Measurements from ENCODE around the gene OGN.

The OGN gene

DNA sequence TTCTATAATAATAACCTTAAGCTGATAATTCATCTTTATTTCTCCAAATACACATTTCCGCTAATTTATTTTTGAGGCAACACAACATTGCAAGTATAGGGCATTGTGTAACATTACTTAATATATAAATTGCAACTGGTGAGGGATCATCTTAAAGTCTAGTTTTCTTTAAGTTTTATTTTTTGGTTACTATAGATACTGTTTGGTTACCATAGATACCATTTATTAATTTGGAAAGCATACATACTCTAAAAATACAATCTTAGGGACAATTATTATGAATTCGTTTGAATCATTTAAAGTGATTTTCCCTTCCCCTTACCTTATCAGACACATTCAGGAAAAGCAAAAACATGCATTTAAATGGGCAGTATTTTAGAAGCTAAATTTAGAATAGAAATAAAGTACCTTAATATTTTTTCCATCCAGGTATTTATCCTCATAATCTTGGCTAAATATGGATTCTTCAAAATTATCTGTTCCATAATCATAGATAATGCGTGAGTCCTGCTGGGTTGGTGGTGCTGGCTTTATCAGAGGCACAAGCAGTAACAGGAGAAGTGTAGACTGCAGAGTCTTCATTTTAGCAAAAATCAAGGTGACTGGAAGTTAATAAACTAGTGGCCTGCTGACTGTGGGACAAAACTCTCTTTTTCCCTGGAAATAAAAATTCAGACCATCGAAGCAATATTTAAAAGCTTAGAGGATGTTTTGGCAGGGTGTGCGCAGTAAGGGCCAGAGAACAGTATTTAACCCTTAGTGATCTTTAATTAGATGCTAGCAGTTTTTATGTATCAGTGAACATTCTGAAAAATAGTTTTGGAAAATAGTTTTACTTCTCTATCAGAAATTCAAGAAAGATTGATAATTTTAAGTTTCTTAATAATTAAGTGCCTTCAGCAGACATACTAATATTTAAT, 1.3 kb downstream of the OGN start:
- DNase-seq: no peak

DNA sequence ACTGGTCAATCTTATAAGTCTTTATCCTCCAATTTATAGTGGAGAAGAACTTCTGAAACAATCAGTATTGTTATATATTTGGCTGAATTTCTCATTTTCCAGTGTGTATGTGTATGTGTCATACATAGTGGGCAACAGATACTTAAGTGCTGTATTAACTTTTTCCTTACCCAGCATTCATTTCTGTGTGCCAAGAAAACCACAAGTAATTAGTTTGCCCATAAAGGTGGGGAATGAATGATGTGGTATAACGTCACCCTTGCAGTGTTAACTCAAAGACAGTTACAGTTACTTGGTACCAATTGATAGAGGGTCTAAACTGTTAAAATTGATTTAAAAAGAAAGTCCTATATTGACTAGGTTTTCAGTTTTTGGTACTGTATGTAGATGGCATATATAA, 2.0 kb downstream of the OGN start:
- DNase-seq: no peak

DNA sequence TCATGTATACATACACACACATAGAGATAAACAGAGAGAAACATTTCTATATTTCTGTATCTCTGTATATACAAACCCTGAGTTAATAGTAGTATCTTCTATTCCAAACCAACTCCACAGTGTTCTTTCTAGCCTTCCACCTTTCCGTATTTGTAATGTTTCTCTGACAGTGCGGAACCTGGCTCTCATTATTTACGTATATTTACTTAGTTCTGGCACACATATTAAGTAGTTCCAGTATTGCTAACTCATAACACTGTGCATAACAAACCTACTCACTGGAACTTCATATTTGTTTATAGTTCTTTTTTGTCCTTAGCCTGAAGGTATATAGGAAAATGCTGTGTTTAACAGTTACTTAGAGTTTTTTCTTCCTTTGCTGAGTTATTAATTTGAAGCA, 6.5 kb downstream of the OGN start:
- no peak for DNase-seq

DNA sequence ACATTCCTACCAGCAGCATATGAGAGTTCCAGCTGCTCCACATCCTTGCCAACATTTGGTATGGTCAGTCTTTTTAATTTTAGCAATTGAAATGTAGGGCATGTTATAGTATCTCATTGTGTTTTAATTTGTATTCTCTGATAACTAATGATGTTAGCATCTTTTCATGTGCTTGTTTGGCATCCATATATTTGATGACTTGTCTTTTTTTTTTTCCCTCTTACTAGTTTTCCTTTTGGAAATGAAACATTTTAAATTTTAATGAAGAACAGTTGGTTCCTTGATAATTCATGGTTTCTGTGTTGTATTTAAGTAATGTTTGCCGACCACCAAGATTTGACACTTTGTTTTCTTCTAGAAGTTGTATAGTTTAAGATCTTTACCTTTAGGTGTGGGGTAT, 8.8 kb downstream of the OGN start:
- DNase-seq: no peak

DNA sequence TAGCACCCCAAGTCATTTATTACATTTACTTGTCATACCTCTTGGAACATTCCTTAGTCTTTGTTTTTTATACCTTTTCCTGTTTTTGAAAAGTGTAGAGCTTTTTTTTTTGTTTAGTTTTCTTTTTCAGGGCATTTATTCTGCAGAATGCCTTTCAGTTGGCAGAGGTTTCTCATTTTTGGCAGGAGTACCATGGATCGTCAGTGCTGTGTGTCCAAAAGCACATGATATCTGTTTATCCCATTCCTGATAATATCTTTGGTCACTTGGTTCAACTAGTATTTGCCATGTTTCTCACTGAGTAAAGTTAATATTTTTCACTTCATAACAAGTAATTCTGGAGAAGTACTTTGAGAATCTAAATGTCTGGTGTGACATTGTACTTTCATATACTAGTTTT, 10.7 kb downstream of the OGN start:
- DNase-seq: no peak

DNA sequence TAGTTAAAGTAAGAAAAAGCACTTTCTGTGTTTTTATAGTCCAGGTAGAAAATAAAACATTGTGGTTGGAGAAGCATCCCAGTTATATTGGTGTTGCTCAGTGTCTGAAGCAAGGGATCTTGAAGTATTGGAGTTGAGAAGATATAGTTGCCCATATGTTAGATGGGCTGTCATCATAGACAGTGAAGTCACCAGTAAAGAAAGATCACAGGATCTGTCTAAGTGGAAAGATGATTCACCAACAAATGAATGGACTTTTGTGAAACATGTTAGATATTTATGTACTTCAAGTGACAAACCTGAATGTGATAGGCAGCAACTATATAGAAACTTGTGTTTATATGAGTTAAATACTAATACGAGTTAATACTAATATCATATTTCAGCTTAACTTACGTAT, 11.7 kb downstream of the OGN start:
- no peak for DNase-seq

DNA sequence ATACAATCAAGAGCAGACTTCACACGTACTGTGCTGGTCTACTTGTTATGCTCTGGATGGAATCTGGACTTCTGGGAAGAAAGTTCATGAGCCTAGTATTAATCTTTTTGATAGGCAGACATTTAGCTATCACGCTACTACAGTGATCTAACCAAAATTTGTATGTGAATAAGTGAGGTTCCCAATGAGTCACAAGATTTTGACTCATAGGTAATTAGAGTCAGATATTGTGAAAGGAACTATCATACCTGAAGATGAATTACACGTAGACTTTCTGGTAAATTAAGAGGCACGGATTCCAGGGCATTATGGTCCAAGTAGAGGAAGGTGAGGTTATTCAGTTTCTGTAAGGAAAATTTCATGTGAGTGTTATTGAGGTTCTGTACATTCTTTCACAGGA, 18.4 kb downstream of the OGN start:
- no peak for DNase-seq

DNA sequence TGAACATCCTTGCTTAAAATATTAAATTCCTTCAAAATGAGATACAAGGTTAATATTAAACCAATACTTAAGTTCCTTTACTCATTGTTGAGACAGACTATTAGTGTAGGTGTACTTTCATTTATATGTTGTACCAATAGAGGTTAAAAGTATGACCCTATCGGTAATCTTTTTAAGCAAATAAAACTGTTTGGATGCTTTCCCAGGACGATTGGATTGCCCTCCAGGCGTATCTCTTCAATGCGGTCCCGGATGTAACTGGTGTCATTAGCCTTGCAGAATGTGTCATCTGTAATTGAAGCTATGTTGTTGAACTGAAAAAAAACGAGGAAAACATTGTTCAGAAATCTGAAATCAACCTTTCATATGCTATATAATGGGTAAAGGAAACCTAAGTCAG, 18.9 kb downstream of the OGN start:
- no peak for DNase-seq

DNA sequence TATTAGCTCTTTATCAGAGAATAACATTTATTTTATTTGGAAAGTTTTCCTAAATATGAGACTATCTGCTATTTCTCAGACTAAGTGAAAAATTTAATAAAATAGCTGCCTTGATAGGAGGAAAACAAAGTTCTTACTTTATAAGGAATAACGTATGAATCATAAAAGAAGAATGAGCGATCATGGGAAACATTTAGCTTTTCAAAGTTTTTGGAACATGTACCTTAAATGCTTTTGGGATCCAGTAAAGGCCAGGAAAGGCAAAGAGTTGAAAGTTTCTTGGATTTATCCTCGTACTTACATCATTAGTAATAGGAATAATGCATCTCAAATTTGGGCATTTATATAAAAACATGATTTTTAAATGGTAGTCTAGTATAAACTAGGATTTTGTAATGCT, 19.4 kb downstream of the OGN start:
- DNase-seq: no peak

DNA sequence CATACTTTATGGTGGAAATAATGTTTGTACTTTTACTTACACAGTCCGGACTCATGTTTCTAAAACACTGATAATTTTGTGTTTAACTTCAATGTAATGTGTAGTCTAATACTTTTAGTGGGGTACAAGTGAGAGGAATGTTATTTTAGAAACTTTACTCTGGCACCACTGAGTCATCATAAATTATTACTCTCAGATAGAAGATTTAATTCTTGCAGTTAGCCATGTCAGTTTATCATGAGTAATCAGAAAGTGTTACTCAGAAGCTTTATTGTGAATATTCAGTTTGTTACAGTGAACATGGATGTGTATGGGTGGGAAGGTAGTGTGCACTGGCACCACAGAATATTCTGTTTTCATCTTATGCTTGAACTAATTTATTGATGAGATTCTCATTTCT, 20.0 kb downstream of the OGN start:
- DNase-seq: no peak

DNA sequence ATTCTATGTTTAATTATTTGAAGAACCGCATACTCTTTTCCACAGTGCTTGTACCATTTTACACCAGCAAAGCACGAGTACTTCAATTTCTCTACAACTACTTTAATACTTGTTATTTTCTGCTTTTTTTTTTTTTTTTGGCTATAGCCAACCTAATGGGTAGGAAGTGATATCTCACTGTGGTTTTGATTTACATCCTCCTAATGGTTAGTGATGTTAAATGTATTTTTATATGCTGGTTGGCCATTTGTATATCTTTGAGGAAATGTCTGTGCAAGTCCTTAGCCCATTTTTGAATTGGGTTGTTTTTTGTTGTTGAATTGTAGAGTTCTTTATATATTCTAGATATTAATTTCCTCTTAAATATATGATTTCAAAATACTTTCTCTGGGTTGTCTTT, 22.6 kb downstream of the OGN start:
- DNase-seq: no peak

DNA sequence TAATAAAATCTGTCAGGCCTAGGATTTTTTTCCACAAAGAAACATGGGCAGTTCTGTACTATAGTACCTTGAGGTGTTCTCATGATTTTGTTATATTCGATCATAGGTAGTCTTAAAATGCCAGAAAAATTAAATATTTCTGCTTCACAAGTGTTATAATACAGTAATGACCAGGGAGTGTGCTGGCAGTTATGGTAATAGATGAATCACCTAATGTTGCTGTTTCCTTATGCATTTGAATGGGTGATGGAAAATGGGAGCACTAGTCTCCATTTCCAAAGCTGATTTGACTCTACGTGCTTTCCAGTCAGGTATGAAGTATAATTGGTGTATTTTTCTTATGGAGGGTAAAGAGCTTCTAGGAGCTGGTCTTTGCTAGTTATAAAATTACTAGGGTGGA, 23.8 kb downstream of the OGN start:
- DNase-seq: no peak

DNA sequence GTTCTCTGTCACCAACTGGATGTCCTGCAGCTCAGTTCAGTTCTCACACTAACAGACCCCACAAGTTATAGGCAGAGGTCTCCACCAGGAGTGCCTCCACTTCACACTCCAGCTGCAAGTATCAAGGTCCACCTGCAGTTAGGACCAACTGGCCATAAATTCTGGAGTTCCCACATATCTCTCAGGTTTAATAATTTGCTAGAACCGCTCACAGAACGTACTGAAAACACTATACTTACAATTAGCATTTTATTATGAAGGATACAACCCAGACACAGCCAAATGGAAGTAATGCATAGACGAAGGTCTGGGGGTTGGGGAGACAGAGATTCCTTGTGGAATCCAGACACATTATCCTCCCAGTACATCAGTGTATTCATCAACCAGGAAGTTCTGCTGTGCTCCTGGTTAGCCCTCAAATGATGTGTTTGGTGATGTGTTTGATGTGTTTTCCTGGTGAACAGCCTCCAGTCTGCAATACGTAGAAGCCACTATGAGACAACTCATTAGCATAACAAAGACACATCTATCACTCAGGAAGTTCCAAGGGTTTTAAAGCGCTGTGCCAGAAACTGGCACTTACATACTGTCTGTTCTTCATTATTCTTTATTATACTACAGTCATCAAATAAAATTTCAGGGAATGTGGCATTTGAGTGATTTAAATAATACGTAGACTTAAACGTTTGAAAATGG, 25.4 kb downstream of the OGN start:
- DNase-seq: no peak

DNA sequence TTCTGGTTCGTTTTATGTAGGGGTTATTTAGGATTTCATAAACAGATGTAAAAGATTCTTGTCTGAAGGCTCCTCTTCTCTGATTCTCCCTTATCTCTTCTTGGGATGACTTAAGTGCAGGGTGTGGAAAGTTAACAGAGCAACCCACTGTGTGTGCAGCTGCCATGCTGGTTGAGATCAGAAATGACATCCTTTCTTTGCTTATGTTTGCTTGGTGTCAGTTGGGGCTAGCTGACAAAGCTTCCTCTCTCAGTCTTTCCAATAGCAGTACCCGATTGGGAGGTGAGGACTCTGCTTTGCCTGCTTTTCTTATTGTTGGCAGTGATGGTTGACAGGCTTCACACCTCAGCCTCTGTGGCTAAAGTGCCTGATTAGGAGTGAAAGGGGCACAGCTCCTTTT, 26.5 kb downstream of the OGN start:
- no peak for DNase-seq

DNA sequence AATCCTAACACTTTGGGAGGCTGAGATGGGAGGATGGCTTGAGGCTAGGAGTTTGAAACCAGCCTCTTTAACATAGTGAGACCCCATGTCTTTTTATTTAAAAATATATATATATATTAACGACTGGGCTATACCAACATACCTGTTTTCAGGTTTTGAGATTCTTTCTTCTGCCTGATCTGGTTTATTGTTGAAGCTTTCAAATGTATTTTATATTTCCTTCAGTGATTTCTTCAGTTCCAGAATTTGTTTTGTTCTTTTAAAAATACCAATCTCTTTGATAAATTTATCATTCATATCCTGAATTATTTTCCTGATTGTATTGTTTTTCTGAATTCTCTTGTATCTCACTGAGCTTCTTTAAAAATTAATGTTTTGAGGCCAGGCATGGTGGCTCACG, 31.2 kb downstream of the OGN start:
- no peak for DNase-seq

DNA sequence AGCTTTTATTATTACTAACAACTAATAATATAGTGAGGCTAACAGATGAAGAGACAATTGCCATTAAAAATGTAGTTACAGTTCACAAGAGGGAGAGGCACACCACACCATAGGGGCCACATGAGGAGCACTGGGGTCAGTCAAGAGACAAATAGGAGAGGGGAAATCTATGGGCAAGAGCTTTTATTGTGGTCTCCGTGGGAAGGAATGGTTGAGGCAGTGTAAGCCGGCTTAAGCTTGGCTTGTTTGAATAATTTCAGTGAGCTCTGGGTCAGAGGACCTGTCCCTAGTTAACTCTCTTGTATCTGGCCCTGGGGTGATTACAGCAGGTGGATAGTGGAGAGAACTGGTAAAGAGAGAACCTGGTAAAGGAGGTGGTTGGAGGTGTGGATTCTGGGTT, 35.3 kb downstream of the OGN start:
- DNase-seq: no peak

DNA sequence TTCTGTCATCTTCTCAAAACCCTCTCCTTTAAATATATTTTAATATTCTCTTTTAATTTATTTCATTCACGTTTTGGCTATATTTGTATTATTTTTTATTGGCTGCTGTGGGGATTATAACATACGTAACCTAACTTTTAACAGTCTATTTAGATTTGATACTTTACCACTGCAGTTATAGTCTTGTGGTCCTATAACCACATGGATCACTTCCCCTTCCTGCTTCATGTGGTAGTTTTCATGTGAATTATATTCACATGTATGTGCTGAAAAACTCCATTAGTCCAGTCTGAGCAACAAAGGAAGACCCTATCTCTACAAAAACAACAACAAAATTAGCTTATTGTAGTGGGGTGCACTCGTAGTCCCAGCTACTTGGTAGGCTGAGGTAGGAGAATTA, 44.3 kb downstream of the OGN start:
- DNase-seq: no peak

DNA sequence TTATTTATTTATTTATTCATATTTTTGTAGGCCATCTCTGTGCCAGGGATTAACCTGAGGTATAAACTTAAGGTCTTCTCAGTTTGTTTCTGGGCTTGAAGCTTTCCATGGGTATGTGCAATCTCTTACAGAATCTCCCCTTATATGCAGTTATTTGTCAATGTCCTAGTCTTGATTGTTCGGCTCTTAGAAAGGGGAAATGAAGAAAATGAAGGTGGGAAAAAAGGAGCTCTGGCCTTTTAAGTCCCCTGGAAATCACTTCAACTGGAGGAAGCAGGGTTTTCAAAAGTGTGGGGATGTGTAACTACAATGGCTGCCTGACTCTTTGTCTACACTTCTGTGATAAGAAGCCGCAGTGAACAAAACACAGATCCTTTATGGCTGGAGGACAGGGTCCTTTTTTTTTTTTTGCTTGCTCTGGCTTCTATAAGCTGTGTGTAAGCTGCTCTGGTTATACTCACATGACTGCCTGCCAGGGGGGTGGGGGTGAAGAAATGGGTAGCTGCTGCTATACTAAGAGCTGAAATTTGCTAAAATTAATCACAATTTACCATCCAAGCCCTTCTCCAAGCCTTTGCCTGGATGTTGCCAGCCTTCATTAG, 44.9 kb downstream of the OGN start:
- DNase-seq: no peak

DNA sequence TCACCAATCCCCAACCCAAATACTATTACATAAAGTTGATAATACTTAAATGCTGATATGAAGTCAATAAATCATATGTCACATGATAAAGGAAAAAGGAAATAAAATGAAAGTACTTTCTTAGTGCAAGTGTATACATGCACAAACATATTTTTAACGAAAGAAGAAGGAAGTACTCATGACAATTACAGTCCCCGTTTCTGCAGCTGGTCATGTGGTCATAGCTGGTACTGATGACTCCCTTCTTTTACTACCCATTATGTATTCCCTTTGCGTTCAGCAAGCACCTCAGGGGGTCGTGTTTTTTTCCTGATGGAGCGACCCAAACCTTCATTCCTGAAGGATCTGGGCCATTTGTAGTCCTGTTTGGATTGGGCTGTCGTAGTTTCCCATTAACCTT, 51.3 kb downstream of the OGN start:
- DNase-seq: no peak

DNA sequence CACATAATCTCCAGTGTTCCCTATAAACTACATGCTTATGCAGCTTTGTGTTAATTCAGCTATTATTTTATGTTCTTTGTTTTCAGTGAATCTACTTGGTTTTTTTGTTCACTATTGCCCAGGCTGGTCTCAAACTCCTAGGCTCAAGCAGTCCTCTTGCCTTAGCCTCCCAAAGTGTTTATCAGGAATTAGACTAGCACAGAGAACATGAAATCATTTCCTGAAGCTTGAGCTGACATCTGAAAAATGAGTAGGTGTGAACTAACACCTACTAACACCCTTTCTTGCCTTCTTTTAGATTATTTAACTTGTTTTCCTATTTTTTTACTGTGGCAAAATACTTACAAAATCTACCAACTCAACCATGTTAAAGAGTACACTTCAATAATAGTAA, 53.6 kb downstream of the OGN start:
- no peak for DNase-seq

DNA sequence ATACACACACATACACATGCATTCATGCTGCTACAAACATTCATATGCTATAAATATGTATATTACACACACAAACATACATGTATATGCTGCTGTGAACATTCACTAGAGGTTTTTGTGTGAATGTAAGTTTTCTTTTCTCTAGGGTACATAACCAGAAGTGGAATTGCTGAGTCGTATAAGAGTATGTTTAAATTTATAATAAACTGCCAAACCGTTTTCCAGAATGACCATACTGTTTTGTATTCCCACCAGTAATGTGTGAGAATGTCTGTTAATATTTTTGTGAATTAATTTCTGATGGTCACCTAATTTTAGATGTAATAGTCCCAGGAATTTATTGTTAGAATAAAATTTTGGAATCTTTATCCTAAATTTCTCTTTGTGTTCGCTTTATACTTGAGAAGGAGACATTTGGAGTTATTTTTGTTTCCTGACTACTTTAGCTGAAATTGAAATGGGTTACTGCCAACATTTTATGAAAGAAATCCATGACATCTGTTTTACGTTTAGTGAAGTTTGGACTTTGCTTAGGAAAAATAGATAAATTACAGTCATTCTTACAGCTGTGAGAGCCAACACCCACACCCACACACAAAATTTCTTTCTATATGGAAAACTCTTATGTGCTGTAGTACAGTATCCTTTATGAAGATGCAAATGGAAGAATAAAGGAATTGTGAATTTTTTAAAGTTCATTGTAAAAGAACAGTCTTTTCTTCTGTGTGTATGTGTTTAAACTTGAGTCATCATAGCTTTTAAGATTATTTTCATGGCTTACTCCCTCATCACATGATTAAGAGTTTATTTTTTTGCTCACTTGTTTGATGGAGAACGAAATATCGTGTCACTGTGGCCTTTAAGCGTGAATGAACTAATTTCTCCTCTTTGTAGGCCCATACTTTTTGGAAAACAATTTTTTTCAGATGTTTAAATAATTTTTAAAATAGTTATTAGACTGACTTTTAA, 54.3 kb downstream of the OGN start:
- no peak for DNase-seq

DNA sequence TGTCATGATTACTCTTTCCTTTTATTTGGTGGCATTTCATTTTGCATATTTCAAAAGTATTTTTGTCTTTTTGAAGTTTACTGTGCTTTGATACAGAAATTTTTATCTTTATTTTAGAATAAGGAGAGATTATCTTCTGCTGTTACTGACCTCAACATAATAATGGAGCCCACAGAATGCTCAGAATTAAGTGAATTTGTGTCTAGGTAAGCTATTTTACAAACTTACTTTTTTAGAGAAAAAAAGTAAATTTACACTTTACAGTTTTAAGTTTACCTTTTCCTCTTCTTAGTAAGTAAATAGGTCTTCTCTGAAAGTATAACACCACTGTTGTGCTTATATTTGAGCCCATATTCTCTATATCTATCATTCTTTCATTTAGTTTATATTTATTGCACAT, 58.8 kb downstream of the OGN start:
- no peak for DNase-seq
